GM18868 (cell line): ENCODE data around the gene SLAIN2.
"Not testable (repeated sequence)": the region's sequence is repeated elsewhere in the genome, so short reads cannot be mapped to it uniquely, and the experiment has no call there.

Source experiments
- ATAC-seq: cut with Tn5 transposase; IDR thresholded peaks from one replicate; pipeline ENCODE4 v1.9.1; 2021; ENCODE audit warnings: mild to moderate bottlenecking, moderate library complexity; ENCODE audit not compliant: unreplicated experiment

The SLAIN2 gene

DNA sequence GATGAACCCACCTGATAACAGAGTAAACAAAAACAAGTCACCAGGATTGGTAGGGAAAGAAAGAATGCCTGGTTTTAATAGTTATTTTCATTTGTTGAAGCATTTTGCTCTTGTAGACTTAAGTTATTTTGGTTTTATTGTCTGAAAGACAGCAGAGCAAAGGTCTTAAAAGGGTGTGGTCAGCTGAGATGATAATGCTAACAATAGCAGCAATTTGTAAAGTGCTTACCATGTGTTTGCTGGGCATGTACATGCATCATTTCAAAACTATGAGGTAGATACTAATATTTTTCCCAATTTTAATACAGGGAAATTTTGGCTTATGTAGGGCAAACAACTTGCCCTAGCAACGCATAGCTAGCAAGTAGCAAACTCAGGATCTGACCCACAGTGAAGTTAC, 95.0 kb downstream of the SLAIN2 start:
- ATAC-seq = no peak

DNA sequence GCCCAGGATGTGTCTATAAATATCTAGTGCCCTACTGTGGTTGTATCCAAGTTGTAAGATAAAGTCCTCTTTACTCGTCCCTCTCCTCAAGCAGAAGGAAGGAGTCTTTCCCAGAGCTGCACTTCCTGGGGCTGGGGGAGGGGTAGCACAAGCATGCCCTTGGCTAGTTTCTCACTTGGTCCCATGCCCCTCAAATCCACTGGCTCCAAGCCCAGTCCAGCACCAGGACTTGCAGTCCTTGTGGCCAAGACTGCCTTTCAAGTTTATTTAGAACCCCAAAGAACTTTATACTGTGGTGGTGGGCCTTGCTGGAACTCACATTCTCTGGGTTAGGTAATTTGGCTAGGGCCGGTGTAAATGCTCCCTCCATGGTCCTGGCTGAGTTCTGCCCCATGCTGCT, 98.7 kb downstream of the SLAIN2 start:
- no peak for ATAC-seq

DNA sequence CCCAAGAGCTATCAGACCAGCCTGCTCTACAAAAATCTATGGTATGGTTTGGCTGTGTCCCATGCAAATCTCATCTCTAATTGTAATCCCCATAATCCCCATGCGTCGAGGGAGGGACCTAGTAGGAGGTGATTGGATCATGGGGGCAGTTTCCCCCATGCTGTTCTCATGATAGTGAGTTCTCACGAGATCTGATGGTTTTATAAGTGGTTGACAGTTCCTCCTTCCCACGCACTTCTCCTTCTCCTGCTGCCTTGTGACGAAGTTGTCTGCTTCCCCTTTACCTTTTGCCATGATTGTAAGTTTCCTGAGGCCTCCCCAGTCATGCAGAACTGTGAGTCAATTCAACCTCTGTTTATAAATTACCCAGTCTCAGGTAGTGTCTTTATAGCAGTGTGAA, 99.6 kb downstream of the SLAIN2 start:
- ATAC-seq = not testable (repeated sequence)

DNA sequence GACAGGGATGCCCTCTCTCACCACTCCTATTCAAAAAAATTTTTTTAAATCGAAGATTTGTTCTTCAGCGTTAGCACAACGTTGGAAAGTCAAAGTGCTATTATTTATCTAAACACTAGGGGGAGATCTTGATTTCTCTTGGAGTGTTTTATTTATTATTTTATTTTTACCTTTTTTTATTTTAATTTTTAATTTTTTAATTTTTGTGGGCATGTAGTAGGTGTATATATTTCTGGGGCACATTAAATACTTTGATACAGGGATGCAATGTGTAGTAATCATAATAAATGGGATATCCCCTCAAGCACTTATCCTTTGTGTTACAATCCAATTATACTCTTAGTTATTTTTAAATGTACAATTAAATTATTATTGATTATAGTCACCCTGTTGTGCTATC, 104.4 kb downstream of the SLAIN2 start:
- ATAC-seq = no peak

DNA sequence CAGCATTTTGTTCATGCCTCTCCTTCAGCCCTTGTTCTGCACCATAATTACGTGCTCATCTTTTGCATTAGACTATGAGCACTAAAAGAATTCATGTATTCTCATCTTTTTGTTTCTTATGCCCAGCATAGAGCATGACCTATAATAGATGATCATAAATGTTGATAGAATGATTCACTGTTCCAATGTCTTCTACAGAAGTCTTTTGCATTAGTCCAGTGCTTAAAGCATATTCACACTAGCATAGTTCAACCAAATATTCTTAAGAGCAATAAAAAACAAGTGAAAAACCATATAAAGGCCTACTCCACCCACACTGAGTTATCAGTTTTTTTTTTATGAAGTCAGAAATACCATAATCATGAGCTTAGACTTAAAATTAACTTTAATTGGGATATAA, 105.3 kb downstream of the SLAIN2 start:
- ATAC-seq = no peak

DNA sequence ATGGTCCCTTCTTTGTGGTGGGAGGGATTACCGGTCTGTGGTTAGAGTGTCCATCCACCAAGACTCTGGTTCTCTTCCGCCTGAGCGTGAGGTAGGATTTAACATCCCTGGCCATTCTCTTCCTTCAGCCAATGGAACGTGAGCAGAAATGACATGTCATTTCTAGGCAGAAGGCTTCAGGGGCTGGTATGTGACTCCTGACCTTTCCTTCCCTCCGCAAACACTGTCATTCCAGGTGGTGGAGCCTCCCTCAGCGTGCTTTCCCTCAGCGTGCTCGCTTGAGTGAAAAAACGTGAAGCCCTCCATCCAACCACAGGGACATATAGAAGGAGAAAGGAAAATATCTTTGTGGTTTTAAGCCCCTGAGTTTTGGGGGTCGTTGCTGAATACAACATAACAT, 107.8 kb downstream of the SLAIN2 start:
- ATAC-seq = no peak

DNA sequence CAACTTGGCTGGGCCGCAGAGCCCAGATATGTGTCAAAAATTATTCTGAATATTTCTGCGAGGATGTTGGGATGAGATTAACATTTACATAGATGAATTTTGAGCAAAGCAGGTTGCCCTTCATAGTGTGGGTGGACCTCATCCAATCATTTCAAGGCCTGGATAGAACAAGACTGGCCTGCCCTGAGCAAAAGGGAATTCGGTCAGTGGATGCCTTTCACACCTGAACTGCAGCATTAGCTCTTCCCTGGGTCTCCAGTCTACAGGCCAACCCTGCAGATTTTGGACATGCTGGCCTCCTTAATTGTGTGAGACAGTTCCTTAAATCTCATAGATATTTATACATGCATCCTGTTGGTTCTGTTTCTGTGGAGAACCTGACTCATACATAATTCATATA, 109.4 kb downstream of the SLAIN2 start:
- no peak for ATAC-seq

DNA sequence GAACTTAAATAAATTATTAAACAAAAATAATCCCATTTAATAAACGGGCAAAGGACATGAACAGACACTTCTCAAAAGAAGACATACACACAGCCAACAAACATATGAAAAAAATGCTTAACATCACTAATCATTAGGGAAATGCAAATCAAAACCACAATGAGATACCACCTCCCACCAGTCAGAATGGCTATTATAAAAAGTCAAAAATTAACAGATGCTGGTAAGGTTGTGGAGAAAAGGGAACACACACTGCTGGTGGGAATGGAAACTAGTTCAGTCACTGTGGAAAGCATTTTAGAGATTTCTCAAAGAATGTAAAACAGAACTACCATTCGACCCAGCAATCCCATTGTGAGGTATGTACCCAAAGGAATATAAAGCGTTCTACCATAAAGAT, 110.3 kb downstream of the SLAIN2 start:
- ATAC-seq = not testable (repeated sequence)

DNA sequence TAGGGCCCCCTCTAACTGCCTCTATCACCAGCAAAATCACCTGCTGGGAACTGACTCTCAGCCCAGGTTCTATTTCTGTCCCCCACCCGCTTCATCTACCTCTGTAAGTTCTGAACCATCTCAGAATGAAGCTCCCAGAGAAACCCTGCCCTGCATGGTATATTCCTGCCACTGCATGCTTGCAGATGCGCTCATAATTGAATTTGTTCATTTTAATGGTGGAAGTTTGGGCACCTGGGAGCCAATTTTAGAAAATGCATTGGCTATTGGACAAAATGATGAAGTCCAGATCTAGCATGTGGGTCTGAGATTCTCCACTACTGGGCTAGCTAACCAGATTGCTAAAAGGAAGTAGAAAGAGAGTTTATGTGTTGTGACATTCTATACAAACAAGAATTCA, 113.3 kb downstream of the SLAIN2 start:
- no peak for ATAC-seq

DNA sequence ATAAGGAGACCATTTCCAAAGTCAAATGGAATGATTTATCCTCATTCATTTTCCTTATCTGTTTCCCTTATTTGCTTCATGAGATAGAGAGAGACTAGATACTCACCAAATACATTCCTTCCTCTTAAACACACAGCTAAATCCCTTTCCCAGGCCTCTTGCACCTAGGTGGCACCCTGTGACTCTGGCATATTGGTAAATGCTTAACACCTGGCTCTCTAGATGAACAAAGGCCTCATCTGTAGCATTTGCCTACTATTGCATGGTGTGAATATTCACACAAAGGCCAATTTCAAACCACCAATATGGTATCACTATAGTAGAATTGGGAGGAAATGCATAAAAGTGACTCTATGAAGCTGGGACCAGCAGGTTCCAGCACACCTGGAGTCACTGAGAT, 119.7 kb downstream of the SLAIN2 start:
- no peak for ATAC-seq

DNA sequence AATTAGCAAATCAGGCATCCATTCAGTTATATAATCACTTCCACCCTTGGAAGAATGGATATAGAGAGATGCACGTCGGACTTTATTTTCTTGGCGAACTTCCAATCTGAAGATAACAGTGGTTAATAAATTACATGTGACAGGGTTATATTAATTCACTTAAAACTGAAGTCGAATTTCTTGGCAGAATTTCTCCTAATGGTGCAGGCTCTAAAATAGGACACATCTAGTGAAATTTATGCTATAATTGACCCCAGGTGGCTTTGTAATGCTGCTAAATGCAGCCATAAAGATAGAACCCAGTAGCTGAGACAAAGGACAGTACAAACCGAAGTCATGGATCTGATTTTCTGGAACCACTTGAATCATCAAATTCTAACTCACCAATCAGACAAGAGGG, 121.0 kb downstream of the SLAIN2 start:
- no peak for ATAC-seq

DNA sequence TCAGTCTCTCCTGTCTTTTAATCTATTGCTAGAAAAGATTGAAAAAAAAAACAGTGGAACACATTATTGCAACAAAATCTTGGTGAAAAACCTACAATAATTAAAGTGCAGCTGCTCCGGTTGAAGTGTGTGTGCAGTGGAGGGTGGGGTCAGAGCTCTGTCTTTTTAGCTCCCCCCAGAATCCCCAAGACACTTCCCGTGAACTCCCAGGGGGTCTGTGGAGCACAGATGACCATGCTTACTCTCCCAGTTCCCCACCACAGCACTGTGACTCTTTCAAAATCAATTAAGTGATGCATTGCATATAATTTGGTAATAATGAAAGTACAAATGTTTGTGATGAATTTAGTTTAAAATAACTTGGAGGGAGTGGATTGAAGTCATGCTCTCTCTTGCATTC, 126.1 kb downstream of the SLAIN2 start:
- no peak for ATAC-seq

DNA sequence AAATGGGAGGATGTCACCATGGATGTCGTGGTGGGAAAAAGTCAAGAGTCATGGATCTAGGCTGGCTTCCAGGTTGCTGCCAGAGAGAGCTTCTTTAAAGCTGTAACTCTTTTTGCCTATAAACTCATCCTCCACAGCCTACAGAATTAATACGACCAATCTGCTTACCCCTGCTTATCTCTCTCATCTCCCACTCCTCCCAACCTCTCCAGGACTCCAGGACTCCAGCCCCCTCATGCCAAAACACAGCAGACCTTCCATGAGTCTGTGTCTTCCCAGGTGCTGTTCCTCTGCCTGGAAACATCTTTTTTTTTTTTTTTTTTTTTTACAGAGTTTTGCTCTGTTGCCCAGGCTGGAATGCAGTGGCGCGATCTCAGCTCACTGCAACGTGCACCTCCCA, 126.6 kb downstream of the SLAIN2 start:
- ATAC-seq = no peak

DNA sequence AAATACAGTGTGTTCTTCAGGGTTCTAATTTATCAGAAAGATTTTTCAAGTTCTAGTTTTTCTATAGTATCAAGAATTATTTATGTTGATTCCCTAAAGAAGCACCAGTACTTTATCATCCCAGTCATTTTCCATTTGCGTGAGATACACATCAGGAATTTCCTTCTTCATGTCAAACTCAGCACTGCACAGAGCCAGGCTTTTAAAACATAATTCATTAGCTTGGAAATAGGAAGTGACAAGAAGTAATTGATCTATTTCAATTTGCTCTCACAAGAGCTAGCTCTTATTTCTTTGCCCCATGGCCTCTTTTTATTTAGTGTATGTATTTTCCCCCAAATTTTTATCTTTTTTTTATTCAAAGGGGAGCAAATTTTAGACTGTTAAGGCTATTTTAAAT, 128.8 kb downstream of the SLAIN2 start:
- no peak for ATAC-seq

DNA sequence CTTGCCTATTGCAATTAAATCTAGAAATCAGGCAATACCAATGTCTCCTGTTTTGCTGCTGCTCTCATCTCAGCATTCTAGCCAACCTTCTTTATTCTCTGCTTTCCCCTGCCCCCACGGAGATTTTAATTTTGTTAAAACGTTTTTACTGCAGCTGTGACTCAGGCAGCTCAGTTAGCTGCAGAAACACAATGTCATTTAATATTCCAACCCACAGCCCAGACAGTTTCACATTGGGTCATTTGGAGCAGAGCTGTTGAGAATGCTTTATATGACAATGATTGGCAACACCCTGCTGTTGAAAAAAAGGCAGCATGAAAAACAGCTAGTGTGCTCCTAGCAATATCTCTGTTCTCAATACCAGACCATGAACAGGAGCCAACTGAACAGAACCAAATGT, 129.2 kb downstream of the SLAIN2 start:
- no peak for ATAC-seq

DNA sequence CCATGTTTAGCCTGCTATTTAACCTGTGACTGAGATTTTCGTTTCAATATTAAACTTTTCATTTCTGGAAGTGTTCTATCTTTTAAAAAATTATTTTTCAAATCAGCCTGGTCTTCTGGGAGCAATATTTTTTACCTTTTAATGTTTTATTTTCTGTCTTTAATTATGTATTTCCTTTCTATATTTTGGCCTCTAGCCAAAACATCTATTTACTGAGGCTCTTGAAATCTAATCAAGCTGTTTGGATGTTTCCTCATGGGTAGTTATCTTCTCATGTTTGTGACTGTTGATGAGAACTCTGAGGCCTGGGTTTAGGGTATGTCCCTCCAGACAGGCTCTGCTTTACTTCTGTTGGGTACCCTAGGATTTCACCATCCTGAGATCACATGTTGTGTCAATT, 131.5 kb downstream of the SLAIN2 start:
- no peak for ATAC-seq

DNA sequence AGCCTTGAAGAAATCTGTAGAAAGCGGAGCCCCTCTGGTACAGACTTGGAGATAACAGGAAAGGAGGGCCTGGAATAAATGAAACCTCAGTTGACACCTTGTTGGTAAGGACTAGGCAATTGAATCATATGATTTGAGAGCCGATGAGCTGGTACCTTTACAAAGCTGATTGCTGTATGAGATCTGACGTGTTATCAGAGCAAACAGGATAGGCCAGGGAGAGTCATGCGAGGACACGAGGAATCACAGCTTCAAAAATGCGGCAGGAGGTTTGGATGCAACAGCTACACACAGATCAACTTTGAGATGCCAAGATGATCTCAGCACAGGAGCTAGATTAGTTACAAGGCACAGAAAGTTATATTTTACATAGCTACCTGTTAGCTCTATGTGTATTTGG, 134.4 kb downstream of the SLAIN2 start:
- ATAC-seq = no peak
